Measurements from ENCODE around the gene ORC3. TPM values are rescaled to one million over a fixed set of nuclear protein-coding genes. Genes with fewer than 3 reads are reported as not detected.

ORC3 gene
- total RNA-seq, 1 experiment from 2014 or later: 52.9 TPM

GRCh38 chr6:87588756-87589407 is 1.1 kb upstream of the ORC3 start:
- Histone ChIP-seq H3K9ac (ENCODE audit: extremely low read depth, insufficient read length, low read length) (peak overlapping the region; percentile 81), H3K18ac (ENCODE audit: insufficient read length, low read depth, low read length) (no peak overlapping the region), H3K4ac (ENCODE audit: low read depth, low read length) (no peak overlapping the region), H3T11ph (ENCODE audit: low read length) (no peak overlapping the region), H3K4me1 (ENCODE audit: insufficient read depth, low read length) (peaks cover 4% of the 10 kb centered on the region), H3K23me2 (ENCODE audit: insufficient read length, low read depth, low read length, poor library complexity, severe bottlenecking) (peaks cover 7% of the 10 kb centered on the region), H3K4me2 (ENCODE audit: insufficient read depth, insufficient read length, low read length) (peak overlapping the region; percentile 61), H3K27ac (ENCODE audit: insufficient read length, low read depth, low read length) (no peak overlapping the region), H2BK5ac (ENCODE audit: insufficient read length, low read length) (no peak overlapping the region), H3K9me3 (ENCODE audit: control insufficient read depth, low read depth, low read length) (no peaks in the 10 kb centered on the region), H3K79me2 (ENCODE audit: insufficient read depth, low read length) (peaks cover 48% of the 10 kb centered on the region), H4K8ac (replicated peaks; ENCODE audit: insufficient read length, low read depth, low read length) (no peak overlapping the region), H3K23ac (ENCODE audit: insufficient read length, low read depth, low read length) (no peak overlapping the region), H3K14ac (ENCODE audit: insufficient read depth, low read length) (peak overlapping the region; percentile 12; the same call in 1 of the 2 replicates), H4K5ac (ENCODE audit: insufficient read length, low read depth, low read length) (no peak overlapping the region), H3K56ac (ENCODE audit: insufficient read length, low read depth, low read length) (no peak overlapping the region), H2BK12ac (ENCODE audit: insufficient read length, low read depth, low read length) (no peak overlapping the region), H2AFZ (ENCODE audit: low read length) (no peak overlapping the region), H3K27me3 (ENCODE audit: insufficient read depth, low read length) (no peaks in the 10 kb centered on the region), H3K79me1 (ENCODE audit: insufficient read depth, low read depth, low read length, poor library complexity, severe bottlenecking) (peaks cover 3% of the 10 kb centered on the region), H2BK20ac (ENCODE audit: low read depth, low read length, poor library complexity, severe bottlenecking) (no peak overlapping the region), H2BK120ac (ENCODE audit: low read depth, low read length, poor library complexity, severe bottlenecking) (no peak overlapping the region), H2BK15ac (ENCODE audit: low read depth, low read length) (no peak overlapping the region), H4K91ac (ENCODE audit: insufficient read length, low read depth, low read length) (no peak overlapping the region), H2AK5ac (ENCODE audit: insufficient read length, low read length) (no peak overlapping the region), H4K20me1 (ENCODE audit: control insufficient read depth, insufficient read depth, insufficient read length) (no peaks in the 10 kb centered on the region)
- Mint-ChIP-seq H3K4me3 (peak overlapping the region; percentile 85 to 94), H3K27me3 (ENCODE audit: low read depth) (no peaks in the 10 kb centered on the region), H3K9me3 (no peaks in the 10 kb centered on the region; a peak in 1 of 5 replicates), H3K36me3 (ENCODE audit: insufficient read depth in 1 of 3, low read depth in 3 of 3) (peaks cover 16 to 23% (median 22%) of the 10 kb centered on the region in 3 experiments), H3K4me1 (peaks cover 19 to 27% of the 10 kb centered on the region in 2 experiments), H3K27ac (peak overlapping the region in 2 of 3 experiments; percentile 97 to 99; a peak in 2 of 7 replicates)
- TF ChIP-seq CTCF (conservative IDR thresholded peaks at IDR 0.05): no peak
- DNase-seq: no peak
- no CpG with 5 or more reads among the region's 10 CpGs for whole genome bisulfite sequencing (ENCODE audit: extremely low coverage, insufficient read length, low lambda C conversion rate)
